Thymus (tissue), 11 donors: Measurements from ENCODE around the gene PRIMA1. TPM values are rescaled to one million over a fixed set of nuclear protein-coding genes. Genes with fewer than 3 reads are reported as not detected.

Source experiments
- DNase-seq, 9 donors: peaks; one replicate each; pipeline ENCODE4 v3.0.0-alpha.2; 2013; ENCODE audit warnings: low spot score in 9 of 9, low read depth in 6 of 9, missing footprints in 1 of 9
- H3K27ac ChIP-seq, 2 donors: one replicate each; pipeline ENCODE4 v1.5.1; 2013; ENCODE audit warnings: control low read depth in 1 of 2, low read depth in 1 of 2, low read length in 1 of 2, mild to moderate bottlenecking in 1 of 2, moderate library complexity in 1 of 2
- H3K27me3 ChIP-seq, 2 donors: one replicate each; pipeline ENCODE4 v1.5.1; 2013; ENCODE audit warnings: low read length in 1 of 2; ENCODE audit not compliant: control insufficient read depth in 2 of 2, insufficient read depth in 1 of 2
- H3K36me3 ChIP-seq, 2 donors: one replicate each; pipeline ENCODE4 v1.5.1; 2013; ENCODE audit warnings: low read length in 1 of 2, mild to moderate bottlenecking in 1 of 2, moderate library complexity in 1 of 2; ENCODE audit not compliant: control insufficient read depth in 2 of 2, insufficient read depth in 2 of 2
- H3K4me1 ChIP-seq, 2 donors: one replicate each; pipeline ENCODE4 v1.5.1; 2013; ENCODE audit warnings: low read length in 2 of 2; ENCODE audit not compliant: control insufficient read depth in 2 of 2, insufficient read depth in 2 of 2
- H3K4me3 ChIP-seq, 2 donors: one replicate each; pipeline ENCODE4 v1.5.1; 2013; ENCODE audit warnings: low read length in 2 of 2, control low read depth in 1 of 2, mild to moderate bottlenecking in 1 of 2
- H3K9me3 ChIP-seq, 2 donors: one replicate each; pipeline ENCODE4 v1.5.1; 2013; ENCODE audit warnings: low read length in 1 of 2, mild to moderate bottlenecking in 1 of 2; ENCODE audit not compliant: control insufficient read depth in 2 of 2, insufficient read depth in 1 of 2
- WGBS: extraction: QIAGEN DNeasy Blood & Tissue Kit; methylation state at CpG from one replicate; pipeline ENCODE4 v1.1.7; 2013; 5-methylcytosine and 5-hydroxymethylcytosine counted together
- polyA plus RNA-seq: library from polyadenylated mRNA; stranded (reverse); fragments of 200-250 nt; gene quantifications from one replicate; pipeline ENCODE4 v1.2.3, GENCODE V29; 2013
- total RNA-seq: library from RNA; stranded (reverse); fragments of 120-200 nt; gene quantifications from one replicate; pipeline ENCODE4 v1.2.4, GENCODE V29; 2013
- donor health status: healthy.

Gene PRIMA1
- total and polyA plus RNA-seq, 2 donors, result 0.09 to 0.84 TPM

- Histone ChIP-seq H3K9me3 (no peaks in the 10 kb centered on the region), H3K27ac (no peak overlapping the region), H3K4me3 (no peak overlapping the region), H3K4me1 (no peaks in the 10 kb centered on the region), H3K36me3 (no peaks in the 10 kb centered on the region), H3K27me3 (no peaks in the 10 kb centered on the region)
- DNase-seq, result no peak
- WGBS, result 89% methylated on average over 4 of the region's 4 CpGs
Measured at GRCh38 chr14:93669632-93670031, 118.7 kb downstream of the PRIMA1 start.

Other genes starting within 250 kb of the PRIMA1 start
- not detected for gene FAM181A, start 138.9 kb upstream of the PRIMA1 start, total RNA-seq
- 0.11 TPM for gene FAM181A, start 138.9 kb upstream of the PRIMA1 start, polyA plus RNA-seq
- 3.7 TPM for gene ASB2, start 188.1 kb upstream of the PRIMA1 start, total RNA-seq
- 2.6 TPM for gene ASB2, start 188.1 kb upstream of the PRIMA1 start, polyA plus RNA-seq
- gene CCDC197, start 208.8 kb upstream of the PRIMA1 start, total RNA-seq, result not detected
- not detected for gene CCDC197, start 208.8 kb upstream of the PRIMA1 start, polyA plus RNA-seq
- 0.52 TPM for gene OTUB2, start 237.9 kb upstream of the PRIMA1 start, total RNA-seq
- 0.27 TPM for gene OTUB2, start 237.9 kb upstream of the PRIMA1 start, polyA plus RNA-seq